B cell (primary cell): ENCODE results near the gene ALDH1A1. TPM values are rescaled to one million over a fixed set of nuclear protein-coding genes. Genes with fewer than 3 reads are reported as not detected.

Source experiments
- ATAC-seq: fragments of 200-7000 bp; cut with Tn5 transposase; one replicate; pipeline ENCODE4 v1.10.0; 2021; ENCODE audit warnings: low read depth, mild to moderate bottlenecking, moderate number of reproducible peaks, moderate library complexity
- CTCF ChIA-PET: fragments of 350-600 bp; sonication (Branson Sonifier 250); formaldehyde crosslinking; loops from one replicate; lab custom pipeline; 2021; ENCODE audit warnings: antibody characterized with exemption, inconsistent platforms; lab: Charles Lee
- POLR2A ChIA-PET: fragments of 350-600 bp; sonication (Branson Sonifier 250); formaldehyde crosslinking; loops from one replicate; lab custom pipeline; 2021; ENCODE audit warnings: antibody characterized with exemption; lab: Charles Lee
- DNase-seq: peaks from one replicate; pipeline ENCODE4 v3.0.0; 2013
- H2AFZ ChIP-seq: 2 replicates; pipeline ENCODE4 v1.6.1; 2012; ENCODE audit warnings: mild to moderate bottlenecking, low read depth, low read length; ENCODE audit not compliant: insufficient read depth, poor library complexity, severe bottlenecking
- H3K27ac ChIP-seq, 2 donors: 1 replicate in 1 of 2; 2 replicates in 1 of 2; pipeline ENCODE4 v1.5.1; 2012 to 2013; ENCODE audit warnings: low read length in 2 of 2, mild to moderate bottlenecking in 2 of 2, moderate library complexity in 1 of 2
- H3K27me3 ChIP-seq, 4 experiments: fragments of 200-600 bp in 1 of 4; sonication (generic) in 1 of 4; replicated peaks in 1 of 4; 1 replicate in 2 of 4; 2 replicates in 2 of 4; pipeline versions ENCODE4 v1.6.1 to v1.7.0; 2013 to 2016; ENCODE audit warnings: low read length in 3 of 4, mild to moderate bottlenecking in 2 of 4, mixed read lengths in 1 of 4, moderate library complexity in 1 of 4; ENCODE audit not compliant: insufficient read depth in 4 of 4, control insufficient read depth in 3 of 4; ENCODE audit errors: control extremely low read depth in 1 of 4
- H3K36me3 ChIP-seq, 2 experiments: replicated peaks in 1 of 2; 1 replicate in 1 of 2; 2 replicates in 1 of 2; pipeline versions ENCODE4 v1.6.1 to v1.7.1; 2013; ENCODE audit warnings: low read length in 1 of 2; ENCODE audit not compliant: insufficient read depth in 2 of 2, control insufficient read depth in 1 of 2; ENCODE audit errors: control extremely low read depth in 1 of 2, extremely low read depth in 1 of 2
- H3K4me1 ChIP-seq, 2 donors: fragments of 200-600 bp in 1 of 2; sonication (generic) in 1 of 2; 1 replicate in 1 of 2; 2 replicates in 1 of 2; pipeline versions ENCODE4 v1.5.1 to v1.6.1; 2013 to 2017; ENCODE audit warnings: low read length in 2 of 2; ENCODE audit not compliant: control insufficient read depth in 2 of 2, insufficient read depth in 2 of 2
- H3K4me2 ChIP-seq: replicated peaks from 2 replicates; pipeline ENCODE3; 2012; ENCODE audit warnings: mild to moderate bottlenecking, low read depth, low read length; ENCODE audit not compliant: poor library complexity, severe bottlenecking
- H3K4me3 ChIP-seq, 5 experiments: fragments of 200-600 bp in 1 of 5; sonication (generic) in 1 of 5; 1 replicate in 3 of 5; 2 replicates in 2 of 5; pipeline versions ENCODE4 v1.5.1 to v1.7.0; 2011 to 2016; ENCODE audit warnings: low read length in 4 of 5, mild to moderate bottlenecking in 4 of 5, low read depth in 2 of 5, control low read depth in 1 of 5, moderate library complexity in 1 of 5; ENCODE audit not compliant: insufficient read depth in 1 of 5; ENCODE audit errors: control extremely low read depth in 1 of 5, extremely low read depth in 1 of 5
- H3K79me2 ChIP-seq: fragments of 200-600 bp; sonication (generic); one replicate; pipeline ENCODE4 v1.6.0; 2016; ENCODE audit warnings: low read length; ENCODE audit not compliant: control insufficient read depth, insufficient read depth
- H3K9ac ChIP-seq: fragments of 200-600 bp; sonication (generic); 2 replicates; pipeline ENCODE4 v1.6.1; 2017; ENCODE audit warnings: mild to moderate bottlenecking, low read length, moderate library complexity
- H3K9me3 ChIP-seq, 3 donors: one replicate each; pipeline versions ENCODE4 v1.6.1 to v1.7.1; 2013; ENCODE audit warnings: low read length in 2 of 3; ENCODE audit not compliant: control insufficient read depth in 2 of 3, insufficient read depth in 1 of 3; ENCODE audit errors: control extremely low read depth in 1 of 3
- H4K20me1 ChIP-seq: 2 replicates; pipeline ENCODE4 v1.6.0; 2012; ENCODE audit warnings: mild to moderate bottlenecking, low read length; ENCODE audit not compliant: insufficient read depth, control insufficient read depth, poor library complexity, severe bottlenecking
- H3K27ac Mint-ChIP-seq: one replicate; pipeline ENCODE4 v1.8.0; 2021; ENCODE audit warnings: mixed read lengths
- H3K27me3 Mint-ChIP-seq: one replicate; pipeline ENCODE4 v1.8.0; 2021; ENCODE audit warnings: mixed read lengths
- H3K4me1 Mint-ChIP-seq: one replicate; pipeline ENCODE4 v1.8.0; 2021; ENCODE audit warnings: mixed read lengths
- H3K4me3 Mint-ChIP-seq: one replicate; pipeline ENCODE4 v1.8.0; 2021; ENCODE audit warnings: mixed read lengths
- H3K9me3 Mint-ChIP-seq: one replicate; pipeline ENCODE4 v1.8.0; 2022; ENCODE audit warnings: mixed read lengths; ENCODE audit not compliant: insufficient read depth
- EZH2 ChIP-seq: IDR thresholded peaks from 2 replicates; pipeline ENCODE4 v1.6.1; 2012; ENCODE audit warnings: borderline replicate concordance, low read depth, mild to moderate bottlenecking, moderate library complexity, low read length; ENCODE audit not compliant: insufficient read depth, poor library complexity, severe bottlenecking
- WGBS: methylation state at CpG from one replicate; pipeline ENCODE4 v1.1.5; 2013; ENCODE audit warnings: missing lambda C conversion rate; ENCODE audit not compliant: insufficient coverage; 5-methylcytosine and 5-hydroxymethylcytosine counted together
- intact Hi-C: fragments of 100-400 bp; cut with micrococcal nuclease; formaldehyde crosslinking; loops from one replicate; pipeline ENCODE4 v1.10.0; 2022
- polyA plus RNA-seq: library from polyadenylated mRNA; depleted of rRNA; stranded (reverse); fragments of >200 nt; gene quantifications from 2 replicates; pipeline ENCODE4 v1.2.3, GENCODE V29; 2012
- total RNA-seq, 2 donors: library from RNA; stranded (reverse); fragments of 120-200 nt in 1 of 2; gene quantifications; 1 replicate in 1 of 2; 2 replicates in 1 of 2; pipeline versions ENCODE4 v1.2.3 to v1.2.4, GENCODE V29; 2013 to 2022
- TF ChIP-seq, protein P1 (sequence below): fragments of 200-600 bp; IDR thresholded peaks from one replicate; pipeline ENCODE4 v1.8.0; 2022; ENCODE audit warnings: antibody characterized with exemption, mild to moderate bottlenecking

ALDH1A1 gene
- total and polyA plus RNA-seq, 2 donors (not counting 1 experiment from before 2014, with no cell fraction given): 0.43 TPM; not detected in 1

DNA sequence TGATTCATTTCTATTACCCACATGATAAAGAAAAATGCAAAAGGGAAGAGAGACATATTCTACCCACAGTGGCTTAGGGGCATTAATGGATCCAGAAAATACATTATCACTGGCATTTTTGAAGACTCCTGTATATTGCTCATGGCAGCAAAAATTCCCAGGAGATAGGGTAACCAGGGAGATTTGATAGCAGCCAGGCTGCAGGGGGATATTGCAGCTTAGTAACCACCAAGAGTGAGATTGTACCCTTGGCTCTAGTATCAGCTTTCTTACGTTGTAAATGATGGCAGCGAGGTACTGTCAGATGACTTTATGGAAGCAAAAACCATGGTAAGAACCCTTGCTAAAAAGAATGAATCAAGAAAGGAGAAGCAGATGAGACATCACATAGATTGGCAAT lies 19.8 kb upstream of the ALDH1A1 start:
- POLR2A ChIA-PET: no interaction called here
- no peaks in the 10 kb centered on the region for H3K27me3 Mint-ChIP-seq
- H3K4me3 Mint-ChIP-seq: no peak overlapping the region
- Histone ChIP-seq H3K27ac (no peak overlapping the region), H3K9ac (no peak overlapping the region), H3K36me3 (no peaks in the 10 kb centered on the region), H3K27me3 (no peaks in the 10 kb centered on the region), H3K9me3 (no peaks in the 10 kb centered on the region), H2AFZ (no peak overlapping the region), H3K4me2 (no peak overlapping the region), H3K4me1 (no peaks in the 10 kb centered on the region), H3K79me2 (no peaks in the 10 kb centered on the region), H4K20me1 (no peaks in the 10 kb centered on the region), H3K4me3 (no peak overlapping the region)
- CTCF ChIA-PET: no interaction called here
- no peaks in the 10 kb centered on the region for H3K4me1 Mint-ChIP-seq
- no peaks in the 10 kb centered on the region for H3K9me3 Mint-ChIP-seq
- 100% methylated on average over 1 of the region's 2 CpGs for WGBS
- ATAC-seq (no peak), DNase-seq (no peak)
- no peak for TF ChIP-seq EZH2
- TF ChIP-seq, protein P1, sequence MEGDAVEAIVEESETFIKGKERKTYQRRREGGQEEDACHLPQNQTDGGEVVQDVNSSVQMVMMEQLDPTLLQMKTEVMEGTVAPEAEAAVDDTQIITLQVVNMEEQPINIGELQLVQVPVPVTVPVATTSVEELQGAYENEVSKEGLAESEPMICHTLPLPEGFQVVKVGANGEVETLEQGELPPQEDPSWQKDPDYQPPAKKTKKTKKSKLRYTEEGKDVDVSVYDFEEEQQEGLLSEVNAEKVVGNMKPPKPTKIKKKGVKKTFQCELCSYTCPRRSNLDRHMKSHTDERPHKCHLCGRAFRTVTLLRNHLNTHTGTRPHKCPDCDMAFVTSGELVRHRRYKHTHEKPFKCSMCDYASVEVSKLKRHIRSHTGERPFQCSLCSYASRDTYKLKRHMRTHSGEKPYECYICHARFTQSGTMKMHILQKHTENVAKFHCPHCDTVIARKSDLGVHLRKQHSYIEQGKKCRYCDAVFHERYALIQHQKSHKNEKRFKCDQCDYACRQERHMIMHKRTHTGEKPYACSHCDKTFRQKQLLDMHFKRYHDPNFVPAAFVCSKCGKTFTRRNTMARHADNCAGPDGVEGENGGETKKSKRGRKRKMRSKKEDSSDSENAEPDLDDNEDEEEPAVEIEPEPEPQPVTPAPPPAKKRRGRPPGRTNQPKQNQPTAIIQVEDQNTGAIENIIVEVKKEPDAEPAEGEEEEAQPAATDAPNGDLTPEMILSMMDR: no peak
- no peak overlapping the region for H3K27ac Mint-ChIP-seq
- intact Hi-C loops: no loop called here

DNA sequence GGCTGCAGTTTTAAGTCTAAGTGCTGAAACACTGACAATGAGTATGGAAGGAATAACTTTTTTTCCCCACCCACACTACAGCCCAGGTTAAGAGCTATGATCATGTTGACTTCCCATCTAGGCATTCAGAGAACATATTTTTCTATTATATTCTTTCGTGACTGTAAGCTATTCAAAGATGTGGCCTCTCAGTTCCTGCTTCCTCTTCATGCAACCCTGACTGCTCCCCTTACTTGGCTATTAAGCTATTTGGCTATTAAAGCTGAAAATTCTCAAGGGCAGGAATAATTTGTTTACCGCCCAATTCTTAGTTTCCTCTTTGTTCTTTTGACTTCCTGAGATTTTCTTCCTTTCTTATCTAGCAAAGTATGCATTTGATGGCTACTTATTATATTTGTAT lies 18.6 kb upstream of the ALDH1A1 start:
- ChIA-PET CTCF (no interaction called here), POLR2A (no interaction called here)
- Histone ChIP-seq H3K4me1 (no peaks in the 10 kb centered on the region), H3K9me3 (no peaks in the 10 kb centered on the region), H3K27ac (no peak overlapping the region), H3K4me3 (no peak overlapping the region), H4K20me1 (no peaks in the 10 kb centered on the region), H2AFZ (no peak overlapping the region), H3K4me2 (no peak overlapping the region), H3K9ac (no peak overlapping the region), H3K79me2 (no peaks in the 10 kb centered on the region), H3K27me3 (no peaks in the 10 kb centered on the region), H3K36me3 (no peaks in the 10 kb centered on the region)
- no peak for ATAC-seq
- intact Hi-C loops: no loop called here
- Mint-ChIP-seq H3K9me3 (no peaks in the 10 kb centered on the region), H3K4me1 (no peaks in the 10 kb centered on the region), H3K27ac (no peak overlapping the region), H3K4me3 (no peak overlapping the region), H3K27me3 (no peaks in the 10 kb centered on the region)
- no peak for TF ChIP-seq EZH2
- TF ChIP-seq, protein P1: no peak
- WGBS: no CpG with 5 or more reads among the region's 2 CpGs
- DNase-seq: no peak
